H1 (cell line): ENCODE data around the gene FSCN2. TPM values are rescaled to one million over a fixed set of nuclear protein-coding genes. Genes with fewer than 3 reads are reported as not detected.

ENCODE experiments used
- CREB1 ChIP-seq: IDR thresholded peaks from 2 replicates; pipeline ENCODE4 v1.6.1; 2012; ENCODE audit warnings: inconsistent platforms
- polyA plus RNA-seq, 7 experiments: library from polyadenylated mRNA; depleted of rRNA in 3 of 7; stranded (reverse) in 5 of 7; unstranded in 2 of 7; fragments of >200 nt in 5 of 7; fragments of 200-250 nt in 2 of 7; gene quantifications; 1 replicate in 5 of 7; 2 replicates in 1 of 7; 4 replicates in 1 of 7; pipeline versions ENCODE4 v1.2.1 to v1.2.3, GENCODE V29; 2011 to 2013; ENCODE audit warnings: missing spikeins in 2 of 7, mixed read lengths in 2 of 7
- total RNA-seq: library from RNA; stranded (reverse); fragmentation: NEBNext Ultra II Directional; extraction: Animal tissue kit (Norgen Biotek cat#: 25700); gene quantifications from 2 replicates; pipeline ENCODE4 v1.2.1, GENCODE V29; 2021

The FSCN2 gene
- total and polyA plus RNA-seq, 2 of the 8 experiments (the other 6 are each of a cell fraction or from before 2014, with no cell fraction given): 0.18 to 0.30 TPM

GRCh38 chr17:81527591-81528383 lies at the start of gene FSCN2 (continued):
- TF ChIP-seq CREB1: no peak
- TF ChIP-seq, all 59 proteins: peak for 0
